ENCODE data around the gene AKIP1. TPM values are rescaled to one million over a fixed set of nuclear protein-coding genes. Genes with fewer than 3 reads are reported as not detected.

The AKIP1 gene
- total RNA-seq, 1 experiment from 2014 or later = 40.3 TPM

GRCh38 chr11:8959546-8960166 lies 48.7 kb downstream of the AKIP1 start:
- DNase-seq (ENCODE audit: low read depth) = peak; percentile 69

GRCh38 chr11:8961401-8961800 lies 50.4 kb downstream of the AKIP1 start:
- no peak for DNase-seq (ENCODE audit: low read depth)

- DNase-seq (ENCODE audit: low read depth) = no peak
Observed at GRCh38 chr11:8962841-8963240, 51.9 kb downstream of the AKIP1 start.

GRCh38 chr11:8963569-8964323 lies 52.8 kb downstream of the AKIP1 start:
- DNase-seq (ENCODE audit: low read depth) = peak; percentile 82

GRCh38 chr11:8964324-8965320 lies 53.6 kb downstream of the AKIP1 start, which contains the start of gene TMEM9B:
Gene TMEM9B, minus strand, starts transcription at chr11:8964442. Its CDS starts 129 bp downstream, at chr11:8964313.
- peak; percentile 92 for DNase-seq (ENCODE audit: low read depth)

GRCh38 chr11:8967184-8967583 lies 56.2 kb downstream of the AKIP1 start:
- DNase-seq (ENCODE audit: low read depth) = no peak

Other genes with a start within 250 kb of the AKIP1 start
- 2.6 and 3.7 TPM in 2 replicates for gene TRIM66, start 228.5 kb upstream of the AKIP1 start, total RNA-seq (2014; rRNA removed; shearing (Covaris generic))
- 741 and 770 TPM in 2 replicates for gene RPL27A, start 228.4 kb upstream of the AKIP1 start, total RNA-seq (2014; rRNA removed; shearing (Covaris generic))
- gene C11orf16, start 21.8 kb downstream of the AKIP1 start, total RNA-seq (2014; rRNA removed; shearing (Covaris generic)) = not detected in 2 replicates
- gene ASCL3, start 31.8 kb downstream of the AKIP1 start, total RNA-seq (2014; rRNA removed; shearing (Covaris generic)) = not detected in 2 replicates
- gene TMEM9B, start 53.3 kb downstream of the AKIP1 start, total RNA-seq (2014; rRNA removed; shearing (Covaris generic)) = 37.9 and 40.9 TPM in 2 replicates
- 27.4 and 34.8 TPM in 2 replicates for gene NRIP3, start 92.8 kb downstream of the AKIP1 start, total RNA-seq (2014; rRNA removed; shearing (Covaris generic))
- 0.18 and 0.51 TPM in 2 replicates for gene SCUBE2, start 180.4 kb downstream of the AKIP1 start, total RNA-seq (2014; rRNA removed; shearing (Covaris generic))